NCI-H226 (cell line): ENCODE results near the gene GHRH.

Experiments
- DNase-seq: peaks from one replicate; pipeline ENCODE4 v3.0.0-alpha.2; 2015

Gene GHRH

GRCh38 chr20:37235065-37235464 lies 26.5 kb downstream of the GHRH start:
- DNase-seq, result no peak

- no peak for DNase-seq
Measured at GRCh38 chr20:37234254-37234581, 27.4 kb downstream of the GHRH start.

GRCh38 chr20:37233548-37234253 lies 27.9 kb downstream of the GHRH start:
- DNase-seq, result no peak

- DNase-seq, result no peak
Measured at GRCh38 chr20:37231947-37232630, 29.5 kb downstream of the GHRH start.

GRCh38 chr20:37230200-37230599 lies 31.4 kb downstream of the GHRH start:
- no peak for DNase-seq

- DNase-seq, result no peak
Measured at GRCh38 chr20:37229357-37229756, 32.3 kb downstream of the GHRH start.

GRCh38 chr20:37228656-37229055 lies 33.0 kb downstream of the GHRH start:
- DNase-seq, result no peak

- no peak for DNase-seq
Measured at GRCh38 chr20:37228082-37228481, 33.5 kb downstream of the GHRH start.

- DNase-seq, result no peak
Measured at GRCh38 chr20:37226889-37227288, 34.7 kb downstream of the GHRH start.

- no peak for DNase-seq
Measured at GRCh38 chr20:37225146-37225545, 36.5 kb downstream of the GHRH start.

- peak; percentile 91 for DNase-seq
Measured at GRCh38 chr20:37223053-37223452, 38.6 kb downstream of the GHRH start.

- DNase-seq, result no peak
Measured at GRCh38 chr20:37222086-37222485, 39.5 kb downstream of the GHRH start.

GRCh38 chr20:37220731-37221130 lies 40.9 kb downstream of the GHRH start:
- DNase-seq, result no peak

- no peak for DNase-seq
Measured at GRCh38 chr20:37219751-37220668, 41.6 kb downstream of the GHRH start.

GRCh38 chr20:37218976-37219375 lies 42.6 kb downstream of the GHRH start:
- no peak for DNase-seq

- DNase-seq, result no peak
Measured at GRCh38 chr20:37218441-37218840, 43.2 kb downstream of the GHRH start.

GRCh38 chr20:37209661-37210314 lies 51.8 kb downstream of the GHRH start:
- DNase-seq, result no peak

- no peak for DNase-seq
Measured at GRCh38 chr20:37209193-37209592, 52.4 kb downstream of the GHRH start.

GRCh38 chr20:37207171-37207570 lies 54.4 kb downstream of the GHRH start:
- no peak for DNase-seq

GRCh38 chr20:37205794-37206193 lies 55.8 kb downstream of the GHRH start:
- no peak for DNase-seq

- no peak for DNase-seq
Measured at GRCh38 chr20:37205130-37205529, 56.5 kb downstream of the GHRH start.

GRCh38 chr20:37204056-37204455 lies 57.6 kb downstream of the GHRH start:
- no peak for DNase-seq

GRCh38 chr20:37202267-37202943 lies 59.2 kb downstream of the GHRH start:
- DNase-seq, result peak; percentile 93
